ENCODE measurements around the gene AQP2.
"Not testable (repeated sequence)": the region's sequence is repeated elsewhere in the genome, so short reads cannot be mapped to it uniquely, and the experiment has no call there.

Gene AQP2

GRCh38 chr12:49978125-49978524 is 27.6 kb downstream of the AQP2 start:
- ATAC-seq (replicated peaks) (no peak), DNase-seq (no peak)
- Mint-ChIP-seq H3K27me3 (no peaks in the 10 kb centered on the region), H3K36me3 (ENCODE audit: insufficient read depth) (no peaks in the 10 kb centered on the region), H3K9me3 (no peaks in the 10 kb centered on the region), H3K4me1 (ENCODE audit: low read depth in 2 of 2) (no peaks in the 10 kb centered on the region), H3K4me3 (no peak overlapping the region), H3K27ac (no peak overlapping the region)

GRCh38 chr12:49979016-49979586 is 28.6 kb downstream of the AQP2 start:
- Mint-ChIP-seq H3K27me3 (no peaks in the 10 kb centered on the region), H3K4me3 (no peak overlapping the region), H3K36me3 (ENCODE audit: insufficient read depth) (no peaks in the 10 kb centered on the region), H3K27ac (peak overlapping the region in 1 of 2 donors; percentile 31), H3K4me1 (ENCODE audit: low read depth in 2 of 2) (no peaks in the 10 kb centered on the region), H3K9me3 (no peaks in the 10 kb centered on the region)
- DNase-seq (no peak), ATAC-seq (replicated peaks) (no peak)

GRCh38 chr12:49979791-49980190 is 29.3 kb downstream of the AQP2 start:
- DNase-seq = no peak
- Mint-ChIP-seq H3K9me3 (no peaks in the 10 kb centered on the region), H3K27ac (peak overlapping the region in 1 of 2 donors; percentile 31), H3K4me3 (no peak overlapping the region), H3K4me1 (ENCODE audit: low read depth in 2 of 2) (no peaks in the 10 kb centered on the region), H3K27me3 (no peaks in the 10 kb centered on the region), H3K36me3 (ENCODE audit: insufficient read depth) (no peaks in the 10 kb centered on the region)
- ATAC-seq (replicated peaks) = no peak

GRCh38 chr12:49980501-49981349 is 30.2 kb downstream of the AQP2 start:
- Mint-ChIP-seq H3K4me1 (ENCODE audit: low read depth in 2 of 2) (no peaks in the 10 kb centered on the region), H3K9me3 (no peaks in the 10 kb centered on the region), H3K4me3 (no peak overlapping the region), H3K36me3 (ENCODE audit: insufficient read depth) (no peaks in the 10 kb centered on the region), H3K27me3 (no peaks in the 10 kb centered on the region), H3K27ac (no peak overlapping the region)
- ATAC-seq (replicated peaks) (no peak), DNase-seq (no peak)

GRCh38 chr12:49982246-49983087 is 31.9 kb downstream of the AQP2 start:
- Mint-ChIP-seq H3K9me3 (no peaks in the 10 kb centered on the region), H3K27me3 (no peaks in the 10 kb centered on the region), H3K4me3 (no peak overlapping the region), H3K36me3 (ENCODE audit: insufficient read depth) (no peaks in the 10 kb centered on the region), H3K4me1 (ENCODE audit: low read depth in 2 of 2) (no peaks in the 10 kb centered on the region), H3K27ac (no peak overlapping the region)
- DNase-seq (no peak), ATAC-seq (replicated peaks) (no peak)

- DNase-seq (no peak), ATAC-seq (replicated peaks) (no peak)
- Mint-ChIP-seq H3K9me3 (no peaks in the 10 kb centered on the region), H3K4me3 (no peak overlapping the region), H3K36me3 (ENCODE audit: insufficient read depth) (no peaks in the 10 kb centered on the region), H3K4me1 (ENCODE audit: low read depth in 2 of 2) (no peaks in the 10 kb centered on the region), H3K27ac (peak overlapping the region in 1 of 2 donors; percentile 15), H3K27me3 (no peaks in the 10 kb centered on the region)
These were observed 33.4 kb downstream of the AQP2 start for GRCh38 chr12:49983892-49984291.

GRCh38 chr12:49984476-49985359 is 34.2 kb downstream of the AQP2 start:
- H3K27ac Mint-ChIP-seq = no peak overlapping the region
- peaks cover 5% of the 10 kb centered on the region for H3K36me3 Mint-ChIP-seq (ENCODE audit: insufficient read depth)
- H3K4me1 Mint-ChIP-seq (ENCODE audit: low read depth in 2 of 2) = no peaks in the 10 kb centered on the region
- DNase-seq (no peak), ATAC-seq (replicated peaks) (no peak)
- no peak overlapping the region for H3K4me3 Mint-ChIP-seq
- no peaks in the 10 kb centered on the region for H3K27me3 Mint-ChIP-seq
- H3K9me3 Mint-ChIP-seq = no peaks in the 10 kb centered on the region

GRCh38 chr12:49985981-49986380 is 35.4 kb downstream of the AQP2 start:
- H3K36me3 Mint-ChIP-seq (ENCODE audit: insufficient read depth) = peaks cover 10% of the 10 kb centered on the region
- no peaks in the 10 kb centered on the region for H3K9me3 Mint-ChIP-seq
- no peak overlapping the region for H3K4me3 Mint-ChIP-seq
- H3K27me3 Mint-ChIP-seq = no peaks in the 10 kb centered on the region
- ATAC-seq (replicated peaks) (no peak), DNase-seq (no peak)
- no peaks in the 10 kb centered on the region for H3K4me1 Mint-ChIP-seq (ENCODE audit: low read depth in 2 of 2)
- H3K27ac Mint-ChIP-seq = no peak overlapping the region

GRCh38 chr12:49986476-49986875 is 35.9 kb downstream of the AQP2 start:
- H3K4me3 Mint-ChIP-seq; H3K9me3 Mint-ChIP-seq; ATAC-seq (replicated peaks); H3K27ac Mint-ChIP-seq; H3K27me3 Mint-ChIP-seq; DNase-seq; H3K4me1 Mint-ChIP-seq (ENCODE audit: low read depth in 2 of 2): not testable (repeated sequence)
- peaks cover 11% of the 10 kb centered on the region for H3K36me3 Mint-ChIP-seq (ENCODE audit: insufficient read depth)

GRCh38 chr12:49987625-49988303 is 37.2 kb downstream of the AQP2 start:
- Mint-ChIP-seq H3K27ac (no peak overlapping the region), H3K9me3 (no peaks in the 10 kb centered on the region), H3K36me3 (ENCODE audit: insufficient read depth) (peaks cover 13% of the 10 kb centered on the region), H3K4me3 (no peak overlapping the region), H3K27me3 (no peaks in the 10 kb centered on the region), H3K4me1 (ENCODE audit: low read depth in 2 of 2) (no peaks in the 10 kb centered on the region)
- ATAC-seq (replicated peaks) (no peak), DNase-seq (no peak)

- not testable (repeated sequence) for H3K4me1 Mint-ChIP-seq (ENCODE audit: low read depth in 2 of 2); H3K9me3 Mint-ChIP-seq; H3K4me3 Mint-ChIP-seq; DNase-seq; H3K27me3 Mint-ChIP-seq; H3K27ac Mint-ChIP-seq; ATAC-seq (replicated peaks)
- H3K36me3 Mint-ChIP-seq (ENCODE audit: insufficient read depth) = peaks cover 20% of the 10 kb centered on the region
These were observed 38.9 kb downstream of the AQP2 start for GRCh38 chr12:49989400-49989799.

- H3K36me3 Mint-ChIP-seq (ENCODE audit: insufficient read depth) = peaks cover 24% of the 10 kb centered on the region
These were observed 39.7 kb downstream of the AQP2 start for GRCh38 chr12:49990273-49990672.

More at GRCh38 chr12:49990273-49990672, 39.7 kb downstream of the AQP2 start:
- ATAC-seq (replicated peaks) = no peak
- Mint-ChIP-seq H3K27ac (peak overlapping the region in 1 of 2 donors; percentile 20), H3K4me1 (ENCODE audit: low read depth in 2 of 2) (no peaks in the 10 kb centered on the region), H3K9me3 (no peaks in the 10 kb centered on the region), H3K4me3 (no peak overlapping the region), H3K27me3 (no peaks in the 10 kb centered on the region)
- no peak for DNase-seq

All from effector memory CD8-positive, alpha-beta T cell (primary cell).